ENCODE results near the gene COASY.
"Not testable (repeated sequence)": the region's sequence is repeated elsewhere in the genome, so short reads cannot be mapped to it uniquely, and the experiment has no call there.

COASY gene

DNA sequence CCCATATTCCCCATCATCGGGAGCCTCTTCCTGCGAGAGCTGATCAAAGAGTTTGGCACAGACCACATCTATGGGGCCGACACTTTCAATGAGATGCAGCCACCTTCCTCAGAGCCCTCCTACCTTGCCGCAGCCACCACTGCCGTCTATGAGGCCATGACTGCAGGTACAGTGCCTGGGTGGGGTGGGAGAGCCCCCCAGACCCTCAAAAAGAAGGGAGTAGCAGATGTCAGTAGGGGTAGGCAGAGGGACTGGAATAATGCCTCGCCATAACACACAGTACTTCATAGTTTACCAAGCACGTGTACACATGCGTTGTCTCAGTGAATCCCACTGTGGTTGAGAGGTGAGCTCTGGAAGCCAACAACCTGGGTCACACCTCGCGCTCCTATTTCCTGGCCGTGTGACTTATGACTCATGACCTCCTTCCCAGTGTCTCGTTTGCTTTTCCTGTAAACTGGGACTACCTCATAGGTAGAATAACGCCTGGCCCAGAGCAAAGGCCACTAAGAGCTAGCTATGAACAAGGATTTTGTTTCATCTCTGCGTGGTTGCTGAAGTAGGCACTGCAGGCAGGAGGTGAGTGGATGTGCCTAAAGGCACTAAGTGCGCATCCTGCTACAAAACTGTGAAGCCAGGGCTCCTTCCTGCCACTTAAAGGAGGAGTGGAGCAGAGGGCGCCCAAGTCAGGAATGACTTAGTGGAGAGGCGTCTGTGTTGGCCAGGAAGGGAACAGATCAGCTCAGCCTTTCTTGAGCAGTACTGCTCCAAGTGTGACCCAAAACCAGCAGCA, 20.7 kb upstream of the COASY start:
- Mint-ChIP-seq H3K9me3 (ENCODE audit: low read depth) (no peaks in the 10 kb centered on the region), H3K27ac (peak overlapping the region; percentile 80), H3K36me3 (no peaks in the 10 kb centered on the region), H3K4me3 (peak overlapping the region; percentile 36), H3K4me1 (ENCODE audit: low read depth) (peaks cover 34% of the 10 kb centered on the region), H3K27me3 (no peaks in the 10 kb centered on the region)

DNA sequence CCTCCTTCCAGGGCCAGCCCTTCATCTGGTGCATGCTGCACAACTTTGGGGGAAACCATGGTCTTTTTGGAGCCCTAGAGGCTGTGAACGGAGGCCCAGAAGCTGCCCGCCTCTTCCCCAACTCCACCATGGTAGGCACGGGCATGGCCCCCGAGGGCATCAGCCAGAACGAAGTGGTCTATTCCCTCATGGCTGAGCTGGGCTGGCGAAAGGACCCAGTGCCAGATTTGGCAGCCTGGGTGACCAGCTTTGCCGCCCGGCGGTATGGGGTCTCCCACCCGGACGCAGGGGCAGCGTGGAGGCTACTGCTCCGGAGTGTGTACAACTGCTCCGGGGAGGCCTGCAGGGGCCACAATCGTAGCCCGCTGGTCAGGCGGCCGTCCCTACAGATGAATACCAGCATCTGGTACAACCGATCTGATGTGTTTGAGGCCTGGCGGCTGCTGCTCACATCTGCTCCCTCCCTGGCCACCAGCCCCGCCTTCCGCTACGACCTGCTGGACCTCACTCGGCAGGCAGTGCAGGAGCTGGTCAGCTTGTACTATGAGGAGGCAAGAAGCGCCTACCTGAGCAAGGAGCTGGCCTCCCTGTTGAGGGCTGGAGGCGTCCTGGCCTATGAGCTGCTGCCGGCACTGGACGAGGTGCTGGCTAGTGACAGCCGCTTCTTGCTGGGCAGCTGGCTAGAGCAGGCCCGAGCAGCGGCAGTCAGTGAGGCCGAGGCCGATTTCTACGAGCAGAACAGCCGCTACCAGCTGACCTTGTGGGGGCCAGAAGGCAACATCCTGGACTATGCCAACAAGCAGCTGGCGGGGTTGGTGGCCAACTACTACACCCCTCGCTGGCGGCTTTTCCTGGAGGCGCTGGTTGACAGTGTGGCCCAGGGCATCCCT, 18.5 kb upstream of the COASY start:
- no peaks in the 10 kb centered on the region for H3K36me3 Mint-ChIP-seq
- no peaks in the 10 kb centered on the region for H3K27me3 Mint-ChIP-seq
- H3K4me3 Mint-ChIP-seq, result no peak overlapping the region
- peaks cover 23% of the 10 kb centered on the region for H3K4me1 Mint-ChIP-seq (ENCODE audit: low read depth)
- no peak overlapping the region for H3K27ac Mint-ChIP-seq
- H3K9me3 Mint-ChIP-seq (ENCODE audit: low read depth), result no peaks in the 10 kb centered on the region

DNA sequence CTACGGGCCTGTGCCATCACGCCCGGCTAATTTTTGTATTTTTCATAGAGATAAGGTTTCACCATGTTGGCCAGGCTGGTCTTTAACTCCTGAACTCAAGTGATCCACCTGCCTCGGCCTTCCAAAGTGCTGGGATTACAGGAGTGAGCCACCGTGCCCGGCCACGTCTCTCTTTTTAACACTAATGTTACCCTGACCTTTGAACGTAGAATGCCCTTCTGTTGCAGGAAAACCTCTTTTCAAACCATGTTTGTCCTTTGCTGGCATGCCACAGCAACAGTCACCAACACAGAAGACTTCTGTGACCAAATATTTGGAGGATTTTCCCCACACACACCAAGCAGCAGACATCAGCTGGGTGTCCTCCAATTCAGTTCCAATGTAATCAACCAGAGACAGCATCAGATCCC, 17.1 kb upstream of the COASY start:
- H3K4me1 Mint-ChIP-seq (ENCODE audit: low read depth), result peaks cover 30% of the 10 kb centered on the region
- no peak overlapping the region for H3K27ac Mint-ChIP-seq
- no peaks in the 10 kb centered on the region for H3K27me3 Mint-ChIP-seq
- H3K9me3 Mint-ChIP-seq (ENCODE audit: low read depth), result no peaks in the 10 kb centered on the region
- no peaks in the 10 kb centered on the region for H3K36me3 Mint-ChIP-seq
- H3K4me3 Mint-ChIP-seq, result no peak overlapping the region

DNA sequence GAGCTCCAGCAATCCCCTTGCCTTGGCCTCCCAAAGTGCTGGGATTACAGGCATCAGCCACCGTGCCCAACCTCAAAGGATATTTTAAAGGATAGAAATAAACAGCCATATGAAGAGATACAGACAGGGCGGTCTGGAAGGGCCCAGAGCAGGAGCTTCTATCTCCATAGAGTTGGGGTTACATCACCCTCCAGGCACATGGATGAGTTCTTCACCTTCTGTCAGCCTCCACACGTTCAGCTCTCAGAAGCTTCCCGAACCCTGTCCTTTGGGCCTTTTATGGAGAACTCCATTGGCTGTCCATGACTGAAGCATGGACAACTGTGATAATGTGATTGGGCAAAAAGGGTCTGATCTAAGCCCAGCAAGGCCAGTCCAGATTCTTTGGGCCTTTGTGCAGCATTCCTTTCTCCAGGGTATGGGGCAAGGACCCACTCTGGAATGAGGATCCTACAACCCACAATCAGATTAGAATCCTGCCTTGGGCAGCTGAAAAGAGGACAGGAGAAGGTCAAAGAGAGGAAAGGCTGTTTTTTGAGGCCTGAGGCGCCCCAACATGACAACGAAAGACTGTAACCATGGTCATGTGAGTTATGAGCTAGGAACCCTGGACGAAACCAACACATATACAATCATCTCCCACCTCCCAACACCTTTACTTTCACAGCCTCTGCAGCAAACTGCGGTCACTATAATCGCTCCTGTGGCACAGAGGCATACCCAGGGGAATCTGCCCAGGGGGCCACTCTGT, 16.0 kb upstream of the COASY start:
- H3K27me3 Mint-ChIP-seq; H3K36me3 Mint-ChIP-seq; H3K27ac Mint-ChIP-seq; H3K4me3 Mint-ChIP-seq; H3K9me3 Mint-ChIP-seq (ENCODE audit: low read depth): not testable (repeated sequence)
- peaks cover 23% of the 10 kb centered on the region for H3K4me1 Mint-ChIP-seq (ENCODE audit: low read depth)

DNA sequence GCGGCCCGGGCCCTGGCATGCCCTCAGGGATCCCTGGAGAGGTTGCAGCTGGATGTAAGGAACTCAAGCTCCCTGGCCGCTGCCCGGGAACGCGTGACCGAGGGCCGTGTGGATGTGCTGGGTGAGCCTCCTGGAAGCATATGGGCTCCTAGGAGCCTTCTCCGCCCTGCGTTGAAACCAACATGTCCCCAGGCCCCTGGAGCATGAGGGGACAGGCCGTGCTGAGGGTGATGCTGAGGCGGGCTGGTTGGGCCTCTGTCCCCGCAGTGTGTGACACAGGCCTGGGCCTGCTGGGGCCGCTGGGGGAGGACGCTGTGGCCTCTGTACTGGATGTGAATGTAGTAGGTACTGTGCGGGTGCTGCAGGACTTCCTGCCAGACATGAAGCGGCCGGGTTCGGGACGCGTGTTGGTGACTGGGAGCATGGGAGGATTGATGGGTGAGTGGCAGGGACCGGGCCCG, 14.9 kb upstream of the COASY start:
- H3K4me3 Mint-ChIP-seq, result no peak overlapping the region
- peaks cover 15% of the 10 kb centered on the region for H3K4me1 Mint-ChIP-seq (ENCODE audit: low read depth)
- no peaks in the 10 kb centered on the region for H3K9me3 Mint-ChIP-seq (ENCODE audit: low read depth)
- no peak overlapping the region for H3K27ac Mint-ChIP-seq
- no peaks in the 10 kb centered on the region for H3K36me3 Mint-ChIP-seq
- H3K27me3 Mint-ChIP-seq, result no peaks in the 10 kb centered on the region

DNA sequence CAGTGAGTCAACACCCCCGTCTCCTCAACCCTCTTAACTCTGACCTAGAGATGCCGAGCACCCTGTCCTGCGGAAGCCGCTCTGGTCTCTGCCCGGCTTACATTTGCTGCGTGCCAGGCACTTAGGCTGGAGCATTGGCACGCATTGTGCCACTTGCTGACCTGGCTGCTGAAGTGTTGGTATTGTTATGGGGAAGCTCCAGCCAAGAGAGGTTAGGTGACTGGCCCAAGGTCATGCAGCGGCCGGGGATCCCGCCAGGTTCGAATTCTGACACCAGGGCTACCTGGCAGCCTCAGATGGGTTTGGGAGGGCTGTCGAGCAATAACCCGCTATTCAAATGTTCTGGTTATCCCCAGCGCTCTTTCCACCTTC, 14.3 kb upstream of the COASY start:
- Mint-ChIP-seq H3K27me3 (no peaks in the 10 kb centered on the region), H3K9me3 (ENCODE audit: low read depth) (no peaks in the 10 kb centered on the region), H3K4me3 (no peak overlapping the region), H3K27ac (no peak overlapping the region), H3K4me1 (ENCODE audit: low read depth) (peaks cover 17% of the 10 kb centered on the region), H3K36me3 (no peaks in the 10 kb centered on the region)

DNA sequence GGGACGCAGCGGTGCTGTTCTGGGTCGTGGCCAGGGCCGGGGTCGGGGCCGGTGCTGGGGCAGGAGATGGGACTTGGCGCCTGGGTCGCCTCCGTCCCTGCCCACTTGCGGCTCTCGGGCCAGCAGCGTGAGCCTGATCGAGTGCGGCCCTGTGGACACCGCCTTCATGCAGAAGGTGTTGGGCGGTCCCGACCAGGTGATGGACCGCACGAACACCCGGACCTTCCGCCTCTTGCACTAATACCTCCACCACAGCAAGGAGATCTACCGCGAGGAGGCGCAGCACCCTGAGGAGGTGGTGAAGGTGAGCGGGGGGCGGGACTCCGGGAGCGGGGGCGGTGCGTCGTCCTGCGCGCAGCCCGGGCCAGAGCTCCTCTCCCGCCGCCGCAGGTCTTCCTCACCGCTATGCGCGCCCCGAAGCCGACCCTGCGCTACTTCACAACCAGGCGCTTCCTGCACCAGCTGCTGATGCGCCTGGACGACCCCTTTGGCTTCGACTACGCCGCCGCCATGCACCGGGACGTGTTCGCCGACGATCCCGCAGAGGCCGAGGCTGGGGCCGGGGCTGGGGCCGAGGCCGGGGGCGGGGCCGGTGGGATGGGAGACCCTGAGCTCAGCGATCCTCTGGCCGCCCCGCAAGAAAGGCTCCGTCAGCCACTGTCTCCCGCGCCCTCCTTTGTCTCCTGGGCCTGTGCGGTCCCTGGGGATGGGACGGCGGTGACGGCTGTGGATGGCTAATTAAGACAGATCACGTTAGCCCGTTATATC, 13.7 kb upstream of the COASY start:
- Mint-ChIP-seq H3K27ac (no peak overlapping the region), H3K4me1 (ENCODE audit: low read depth) (peaks cover 18% of the 10 kb centered on the region), H3K4me3 (peak overlapping the region; percentile 30), H3K27me3 (no peaks in the 10 kb centered on the region), H3K9me3 (ENCODE audit: low read depth) (no peaks in the 10 kb centered on the region), H3K36me3 (no peaks in the 10 kb centered on the region)

DNA sequence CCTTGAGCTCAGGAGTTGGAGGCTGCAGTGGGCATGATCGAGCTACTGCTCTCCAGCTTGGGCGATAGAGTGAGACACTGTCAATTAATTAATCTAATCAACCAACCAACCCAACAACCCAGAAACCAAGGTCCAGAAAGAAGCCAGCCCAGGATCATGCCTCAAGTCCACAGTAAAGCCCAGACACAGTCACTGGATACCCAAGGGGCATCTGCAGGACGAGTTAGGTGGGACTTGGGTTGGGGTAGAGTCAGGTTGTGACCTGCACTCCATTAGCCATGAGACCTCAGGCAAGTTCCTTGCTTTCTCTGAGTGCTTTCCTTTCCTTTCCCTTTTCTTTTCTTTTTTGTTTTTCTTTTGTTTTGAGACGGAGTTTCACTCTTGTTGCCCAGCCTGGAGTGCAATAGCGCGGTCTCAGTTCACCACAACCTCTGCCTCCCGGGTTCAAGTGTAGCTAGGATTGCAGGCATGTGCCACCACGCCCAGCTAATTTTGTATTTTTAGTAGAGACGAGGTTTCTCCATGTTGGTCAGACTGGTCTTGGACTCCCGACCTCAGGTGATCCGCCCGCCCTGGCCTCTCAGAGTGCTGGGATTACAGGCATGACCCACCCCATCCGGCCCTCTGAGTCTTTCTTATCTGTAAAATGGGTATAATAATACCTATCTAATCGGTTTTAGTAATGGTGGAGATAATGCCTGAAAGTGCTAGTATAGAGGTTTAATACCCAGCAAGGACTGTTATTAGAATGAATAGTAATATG, 12.8 kb upstream of the COASY start:
- H3K9me3 Mint-ChIP-seq (ENCODE audit: low read depth), result no peaks in the 10 kb centered on the region
- H3K36me3 Mint-ChIP-seq, result no peaks in the 10 kb centered on the region
- H3K4me1 Mint-ChIP-seq (ENCODE audit: low read depth), result peaks cover 20% of the 10 kb centered on the region
- no peaks in the 10 kb centered on the region for H3K27me3 Mint-ChIP-seq
- H3K27ac Mint-ChIP-seq, result no peak overlapping the region
- H3K4me3 Mint-ChIP-seq, result peak overlapping the region; percentile 30

DNA sequence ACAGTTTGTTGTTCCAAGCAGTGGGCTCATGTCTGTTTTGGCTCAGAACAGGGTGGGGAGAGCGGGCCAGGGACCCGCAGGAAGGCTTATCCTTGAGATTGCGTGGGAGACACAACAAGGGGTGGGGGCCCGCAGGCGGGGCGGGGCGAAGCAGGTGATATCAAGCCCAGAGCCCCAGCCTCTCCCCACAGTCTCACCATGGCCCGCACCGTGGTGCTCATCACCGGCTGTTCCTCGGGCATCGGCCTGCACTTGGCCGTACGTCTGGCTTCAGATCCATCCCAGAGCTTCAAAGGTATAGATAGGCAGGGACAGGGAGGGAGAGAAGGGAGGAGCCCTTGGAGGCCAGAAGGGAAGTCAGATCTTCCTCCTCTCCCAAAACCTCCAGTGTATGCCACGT, 9.2 kb upstream of the COASY start, which contains the start of gene HSD17B1:
Gene HSD17B1, plus strand, starts transcription at position 188 of the 400 bp plus-strand sequence. Its CDS starts 11 bp downstream, at position 199.
- H3K9me3 Mint-ChIP-seq (ENCODE audit: low read depth); H3K36me3 Mint-ChIP-seq; H3K27me3 Mint-ChIP-seq: not testable (repeated sequence)
- Mint-ChIP-seq H3K4me3 (peak within 1 kb of the TSS; percentile 89), H3K27ac (peak within 1 kb of the TSS; percentile 88), H3K4me1 (ENCODE audit: low read depth) (peaks cover 27% of the 10 kb centered on the region)

DNA sequence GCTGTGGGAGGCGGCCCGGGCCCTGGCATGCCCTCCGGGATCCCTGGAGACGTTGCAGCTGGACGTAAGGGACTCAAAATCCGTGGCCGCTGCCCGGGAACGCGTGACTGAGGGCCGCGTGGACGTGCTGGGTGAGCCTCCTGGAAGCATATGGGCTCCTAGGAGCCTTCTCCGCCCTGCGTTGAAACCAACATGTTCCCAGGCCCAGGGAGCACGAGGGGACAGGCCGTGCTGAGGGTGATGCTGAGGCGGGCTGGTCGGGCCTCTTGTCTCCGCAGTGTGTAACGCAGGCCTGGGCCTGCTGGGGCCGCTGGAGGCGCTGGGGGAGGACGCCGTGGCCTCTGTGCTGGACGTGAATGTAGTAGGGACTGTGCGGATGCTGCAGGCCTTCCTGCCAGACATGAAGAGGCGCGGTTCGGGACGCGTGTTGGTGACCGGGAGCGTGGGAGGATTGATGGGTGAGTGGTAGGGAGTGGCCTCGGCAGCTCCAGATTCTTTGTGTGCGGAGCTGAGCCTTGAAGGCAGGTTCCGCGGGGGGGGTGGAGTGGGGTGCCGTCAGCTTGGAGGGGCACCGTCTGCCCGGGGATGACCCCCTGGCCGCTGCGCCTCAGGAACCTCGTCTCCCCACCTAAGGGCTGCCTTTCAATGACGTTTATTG, 8.7 kb upstream of the COASY start:
- H3K9me3 Mint-ChIP-seq (ENCODE audit: low read depth), result no peaks in the 10 kb centered on the region
- peaks cover 27% of the 10 kb centered on the region for H3K4me1 Mint-ChIP-seq (ENCODE audit: low read depth)
- H3K4me3 Mint-ChIP-seq, result peak overlapping the region; percentile 89
- H3K27me3 Mint-ChIP-seq, result no peaks in the 10 kb centered on the region
- no peaks in the 10 kb centered on the region for H3K36me3 Mint-ChIP-seq
- no peak overlapping the region for H3K27ac Mint-ChIP-seq

DNA sequence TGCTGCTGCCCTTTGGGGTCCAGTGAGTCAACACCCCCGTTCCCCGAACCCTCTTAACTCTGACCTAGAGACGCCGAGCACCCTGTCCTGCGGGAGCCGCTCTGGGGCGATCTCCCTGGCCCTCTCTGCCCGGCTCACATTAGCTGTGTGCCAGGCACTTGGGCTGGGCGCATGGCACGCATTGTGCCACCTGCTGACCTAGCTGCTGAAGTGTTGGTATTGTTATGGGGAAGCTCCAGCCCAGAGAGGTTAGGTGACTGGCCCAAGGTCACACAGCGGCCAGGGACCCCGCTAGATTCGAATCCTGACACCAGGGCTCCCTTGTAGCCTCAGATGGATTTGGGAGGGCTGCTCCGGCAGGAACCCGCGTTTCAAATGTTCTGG, 8.1 kb upstream of the COASY start:
- H3K27ac Mint-ChIP-seq, result peak overlapping the region; percentile 88
- H3K9me3 Mint-ChIP-seq (ENCODE audit: low read depth), result no peaks in the 10 kb centered on the region
- no peaks in the 10 kb centered on the region for H3K27me3 Mint-ChIP-seq
- peak overlapping the region; percentile 89 for H3K4me3 Mint-ChIP-seq
- peaks cover 24% of the 10 kb centered on the region for H3K4me1 Mint-ChIP-seq (ENCODE audit: low read depth)
- H3K36me3 Mint-ChIP-seq, result no peaks in the 10 kb centered on the region

DNA sequence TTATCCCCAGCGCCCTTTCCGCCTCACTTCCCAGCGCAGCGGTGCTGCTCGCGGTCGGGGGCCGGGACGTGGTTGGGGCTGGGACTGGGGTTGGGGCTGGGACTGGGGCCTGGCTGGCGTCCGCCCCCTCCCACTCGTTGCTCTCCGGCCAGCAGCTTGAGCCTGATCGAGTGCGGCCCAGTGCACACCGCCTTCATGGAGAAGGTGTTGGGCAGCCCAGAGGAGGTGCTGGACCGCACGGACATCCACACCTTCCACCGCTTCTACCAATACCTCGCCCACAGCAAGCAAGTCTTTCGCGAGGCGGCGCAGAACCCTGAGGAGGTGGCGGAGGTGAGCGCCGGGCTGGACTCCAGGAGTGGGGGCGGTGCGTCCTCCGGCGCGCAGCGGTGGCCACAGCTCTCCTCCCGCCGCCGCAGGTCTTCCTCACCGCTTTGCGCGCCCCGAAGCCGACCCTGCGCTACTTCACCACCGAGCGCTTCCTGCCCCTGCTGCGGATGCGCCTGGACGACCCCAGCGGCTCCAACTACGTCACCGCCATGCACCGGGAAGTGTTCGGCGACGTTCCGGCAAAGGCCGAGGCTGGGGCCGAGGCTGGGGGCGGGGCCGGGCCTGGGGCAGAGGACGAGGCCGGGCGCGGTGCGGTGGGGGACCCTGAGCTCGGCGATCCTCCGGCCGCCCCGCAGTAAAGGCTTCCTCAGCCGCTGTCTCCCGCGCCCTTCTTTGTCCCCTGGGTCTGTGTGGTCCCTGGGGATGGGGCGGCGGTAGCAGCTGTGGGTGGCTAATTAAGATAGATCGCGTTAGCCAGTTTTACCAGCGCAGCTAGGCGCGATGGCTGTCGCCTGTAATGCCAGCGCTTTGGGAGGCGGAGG, 7.5 kb upstream of the COASY start:
- H3K9me3 Mint-ChIP-seq (ENCODE audit: low read depth), result no peaks in the 10 kb centered on the region
- H3K27me3 Mint-ChIP-seq, result no peaks in the 10 kb centered on the region
- peak overlapping the region; percentile 88 for H3K27ac Mint-ChIP-seq
- peak overlapping the region; percentile 89 for H3K4me3 Mint-ChIP-seq
- no peaks in the 10 kb centered on the region for H3K36me3 Mint-ChIP-seq
- peaks cover 19% of the 10 kb centered on the region for H3K4me1 Mint-ChIP-seq (ENCODE audit: low read depth)
